Peyer's patch (tissue), 4 donors: ENCODE measurements around the gene TRAF3IP3. TPM values are rescaled to one million over a fixed set of nuclear protein-coding genes. Genes with fewer than 3 reads are reported as not detected.

Experiments used
- DNase-seq, 3 donors: peaks; one replicate each; pipeline ENCODE4 v3.0.0-alpha.2; 2017 to 2019
- H3K27ac ChIP-seq, 4 donors: fragments of 200-600 bp; sonication (generic); one replicate each; pipeline ENCODE4 v1.5.1; 2016 to 2019
- H3K27me3 ChIP-seq, 2 donors: fragments of 200-600 bp; sonication (generic); one replicate each; pipeline ENCODE4 v1.5.1; 2019
- H3K36me3 ChIP-seq, 3 donors: fragments of 200-600 bp; sonication (generic); one replicate each; pipeline ENCODE4 v1.5.1; 2016 to 2019
- H3K4me1 ChIP-seq, 4 donors: fragments of 200-600 bp; sonication (generic); one replicate each; pipeline ENCODE4 v1.5.1; 2016 to 2019
- H3K4me3 ChIP-seq, 4 donors: fragments of 200-600 bp; sonication (generic); 1 replicate in 3 of 4; 2 replicates in 1 of 4; pipeline ENCODE4 v1.5.1; 2016 to 2019; ENCODE audit warnings: mild to moderate bottlenecking in 1 of 4
- H3K9me3 ChIP-seq, 4 donors: fragments of 200-600 bp; sonication (generic); one replicate each; pipeline ENCODE4 v1.5.1; 2016 to 2019; ENCODE audit warnings: mild to moderate bottlenecking in 1 of 4
- POLR2A ChIP-seq, 2 donors: fragments of 450-650 bp; IDR thresholded peaks; one replicate each; pipeline ENCODE4 v1.5.1; 2017; ENCODE audit warnings: antibody characterized with exemption in 2 of 2, mild to moderate bottlenecking in 2 of 2, moderate library complexity in 2 of 2
- total RNA-seq, 4 donors: library from RNA; depleted of rRNA; stranded (reverse); fragments of >200 nt; gene quantifications; one replicate each; pipeline ENCODE4 v1.1.0, GENCODE V29; 2016
- TF ChIP-seq, protein P1 (sequence below), 6 experiments: fragments of 450-650 bp in 4 of 6; fragments of 200-600 bp in 2 of 6; sonication (generic) in 1 of 6; IDR thresholded peaks; one replicate each; pipeline ENCODE4 v1.5.1; 2017 to 2019; ENCODE audit warnings: antibody characterized with exemption in 6 of 6, mild to moderate bottlenecking in 3 of 6, moderate library complexity in 1 of 6

The TRAF3IP3 gene
- total RNA-seq, 4 donors from 2014 or later, result 7.4 to 102 (median 10.8) TPM

DNA sequence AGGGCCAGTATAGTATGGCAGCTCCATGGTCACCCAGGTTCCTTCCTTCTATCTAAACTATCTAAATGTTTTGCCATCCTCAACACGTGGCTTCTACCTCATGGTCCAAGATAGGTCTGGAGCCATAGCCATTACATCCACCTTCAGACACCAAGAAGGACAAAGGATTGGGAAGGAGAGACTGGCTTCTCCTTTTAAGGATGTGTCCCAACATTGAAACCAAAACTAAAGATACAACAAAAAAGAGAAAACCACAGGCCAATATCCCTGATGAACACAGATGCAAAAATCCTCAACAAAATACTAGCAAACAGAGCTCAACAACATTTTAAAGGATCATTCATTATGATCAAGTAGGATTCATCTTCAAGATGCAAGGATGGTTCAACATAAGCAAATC, 26.4 kb upstream of the TRAF3IP3 start:
- no peak overlapping the region for H3K27ac ChIP-seq
- no peaks in the 10 kb centered on the region for H3K9me3 ChIP-seq
- DNase-seq, result no peak
- TF ChIP-seq POLR2A (IDR thresholded peaks at IDR 0.05), result no peak
- TF ChIP-seq, protein P1, sequence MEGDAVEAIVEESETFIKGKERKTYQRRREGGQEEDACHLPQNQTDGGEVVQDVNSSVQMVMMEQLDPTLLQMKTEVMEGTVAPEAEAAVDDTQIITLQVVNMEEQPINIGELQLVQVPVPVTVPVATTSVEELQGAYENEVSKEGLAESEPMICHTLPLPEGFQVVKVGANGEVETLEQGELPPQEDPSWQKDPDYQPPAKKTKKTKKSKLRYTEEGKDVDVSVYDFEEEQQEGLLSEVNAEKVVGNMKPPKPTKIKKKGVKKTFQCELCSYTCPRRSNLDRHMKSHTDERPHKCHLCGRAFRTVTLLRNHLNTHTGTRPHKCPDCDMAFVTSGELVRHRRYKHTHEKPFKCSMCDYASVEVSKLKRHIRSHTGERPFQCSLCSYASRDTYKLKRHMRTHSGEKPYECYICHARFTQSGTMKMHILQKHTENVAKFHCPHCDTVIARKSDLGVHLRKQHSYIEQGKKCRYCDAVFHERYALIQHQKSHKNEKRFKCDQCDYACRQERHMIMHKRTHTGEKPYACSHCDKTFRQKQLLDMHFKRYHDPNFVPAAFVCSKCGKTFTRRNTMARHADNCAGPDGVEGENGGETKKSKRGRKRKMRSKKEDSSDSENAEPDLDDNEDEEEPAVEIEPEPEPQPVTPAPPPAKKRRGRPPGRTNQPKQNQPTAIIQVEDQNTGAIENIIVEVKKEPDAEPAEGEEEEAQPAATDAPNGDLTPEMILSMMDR (IDR thresholded peaks at IDR 0.05), result no peak
- H3K27me3 ChIP-seq, result no peaks in the 10 kb centered on the region
- no peaks in the 10 kb centered on the region for H3K4me1 ChIP-seq
- H3K36me3 ChIP-seq, result no peaks in the 10 kb centered on the region
- no peak overlapping the region for H3K4me3 ChIP-seq

DNA sequence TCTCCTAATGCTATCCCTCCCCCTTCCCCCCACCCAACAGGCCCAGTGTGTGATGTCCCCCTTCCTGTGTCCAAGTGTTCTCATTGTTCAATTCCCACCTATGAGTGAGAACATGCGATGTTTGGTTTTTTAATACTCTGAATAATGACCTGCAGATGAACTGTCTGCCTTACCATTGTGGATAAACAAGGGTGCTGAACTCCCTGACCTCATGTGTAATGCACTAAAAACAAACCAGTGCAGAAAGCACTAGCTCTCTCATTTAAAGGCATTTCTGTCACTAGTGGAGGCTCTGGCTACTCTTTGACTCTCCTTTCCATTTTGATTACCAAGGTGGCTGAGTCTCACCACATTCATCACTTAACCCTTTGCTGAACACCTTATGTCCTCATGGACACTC, 23.1 kb upstream of the TRAF3IP3 start:
- no peaks in the 10 kb centered on the region for H3K9me3 ChIP-seq
- no peaks in the 10 kb centered on the region for H3K4me1 ChIP-seq
- TF ChIP-seq, protein P1 (IDR thresholded peaks at IDR 0.05), result no peak
- TF ChIP-seq POLR2A (IDR thresholded peaks at IDR 0.05), result no peak

DNA sequence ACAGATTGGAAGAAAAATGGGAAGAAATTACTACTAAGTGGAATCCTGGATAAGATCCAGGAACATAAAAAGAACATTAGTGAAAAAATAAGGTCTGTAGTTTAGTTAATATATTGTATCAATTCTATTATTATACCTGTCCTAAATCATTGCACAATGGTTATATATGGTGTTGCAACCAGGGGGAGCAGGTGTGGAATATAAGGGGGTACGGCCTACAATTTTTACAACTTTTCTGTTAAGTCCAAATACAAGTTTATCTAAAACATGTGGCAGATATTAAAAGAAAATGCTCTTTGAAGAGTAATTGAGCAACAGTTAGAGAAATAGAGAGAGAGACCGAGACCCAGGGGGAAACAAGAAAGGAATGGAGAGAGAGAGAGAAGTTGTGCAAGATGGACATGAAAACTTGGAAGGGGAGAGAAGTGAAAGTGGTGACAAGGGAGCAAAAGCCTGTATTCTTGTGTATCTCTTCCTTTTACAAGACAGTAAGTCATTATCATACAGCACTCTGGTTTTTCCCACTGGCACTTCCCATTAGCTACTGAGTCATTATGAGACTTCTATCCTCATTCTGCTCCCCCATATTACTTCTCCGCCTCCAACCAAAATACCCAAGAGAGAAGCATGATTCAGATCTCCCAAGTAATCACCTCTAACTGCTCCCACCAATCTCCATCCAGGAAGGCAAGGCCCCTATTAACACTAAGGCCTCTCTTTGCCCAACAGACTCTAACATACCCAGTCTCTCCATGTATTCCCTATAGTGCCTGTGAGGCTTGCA, 22.3 kb upstream of the TRAF3IP3 start:
- no peak overlapping the region for H3K4me3 ChIP-seq
- no peak overlapping the region for H3K27ac ChIP-seq
- no peaks in the 10 kb centered on the region for H3K36me3 ChIP-seq
- H3K4me1 ChIP-seq, result no peaks in the 10 kb centered on the region
- no peaks in the 10 kb centered on the region for H3K9me3 ChIP-seq
- no peak for DNase-seq
- H3K27me3 ChIP-seq, result no peaks in the 10 kb centered on the region
- no peak for TF ChIP-seq POLR2A (IDR thresholded peaks at IDR 0.05)
- TF ChIP-seq, protein P1 (IDR thresholded peaks at IDR 0.05), result no peak

More for the DNA sequence above, 23.1 kb upstream of the TRAF3IP3 start:
- Histone ChIP-seq H3K27me3 (no peaks in the 10 kb centered on the region), H3K27ac (no peak overlapping the region), H3K36me3 (no peaks in the 10 kb centered on the region), H3K4me3 (no peak overlapping the region)
- no peak for DNase-seq

DNA sequence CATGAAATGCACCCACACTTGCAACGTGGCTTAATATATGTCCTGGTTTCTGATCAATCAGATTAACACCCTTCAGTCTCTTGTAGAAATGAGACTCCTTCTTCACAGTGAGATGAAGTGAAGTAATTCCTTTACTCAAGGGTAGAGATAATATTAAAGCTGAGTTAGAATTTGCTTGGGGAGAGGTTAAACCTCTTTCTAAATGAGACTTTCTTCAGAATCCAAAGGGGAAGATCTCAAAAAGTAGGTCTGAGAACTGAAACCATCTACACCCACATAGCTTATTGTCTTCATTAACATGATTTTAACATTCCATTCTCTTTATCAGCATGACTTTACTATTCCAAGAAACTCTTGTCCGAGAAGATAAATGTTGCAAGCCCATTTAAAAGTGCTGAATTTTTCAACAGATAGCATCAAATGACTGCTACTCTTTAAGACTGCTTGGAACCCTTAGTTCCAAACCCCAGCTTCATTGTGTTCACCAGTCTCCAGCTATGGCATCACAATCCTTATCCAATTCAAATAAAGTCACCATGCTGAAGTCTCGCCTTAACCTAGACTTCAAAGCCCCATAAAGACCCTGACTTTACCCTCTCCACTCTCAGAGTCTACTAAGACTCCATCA, 19.2 kb upstream of the TRAF3IP3 start:
- Histone ChIP-seq H3K9me3 (no peaks in the 10 kb centered on the region), H3K4me3 (no peak overlapping the region), H3K4me1 (no peaks in the 10 kb centered on the region), H3K27me3 (no peaks in the 10 kb centered on the region), H3K27ac (no peak overlapping the region), H3K36me3 (no peaks in the 10 kb centered on the region)
- TF ChIP-seq POLR2A (IDR thresholded peaks at IDR 0.05), result no peak
- TF ChIP-seq, protein P1 (IDR thresholded peaks at IDR 0.05), result no peak
- DNase-seq, result no peak

DNA sequence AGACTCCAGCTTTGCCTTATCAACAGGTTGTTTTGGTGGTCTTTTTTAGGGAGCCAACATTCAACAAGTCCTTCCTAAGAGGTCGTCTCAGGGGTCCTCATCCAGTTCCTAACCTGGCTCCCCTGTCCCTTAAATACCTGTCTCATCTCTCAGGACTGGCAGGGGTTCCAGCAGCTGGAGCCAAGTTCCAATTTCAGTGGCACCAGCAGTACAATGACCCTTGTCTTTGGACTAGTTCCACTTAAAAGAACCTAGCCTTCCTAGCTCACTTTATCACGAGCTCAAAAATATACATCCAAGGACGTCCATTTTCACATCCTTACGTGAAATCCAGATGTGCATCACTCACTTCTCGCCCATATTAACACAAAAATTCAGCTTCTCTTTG, 18.7 kb upstream of the TRAF3IP3 start:
- Histone ChIP-seq H3K36me3 (no peaks in the 10 kb centered on the region), H3K27me3 (no peaks in the 10 kb centered on the region), H3K27ac (no peak overlapping the region), H3K4me1 (no peaks in the 10 kb centered on the region), H3K9me3 (no peaks in the 10 kb centered on the region), H3K4me3 (no peak overlapping the region)
- no peak for DNase-seq
- TF ChIP-seq, protein P1 (IDR thresholded peaks at IDR 0.05), result no peak
- no peak for TF ChIP-seq POLR2A (IDR thresholded peaks at IDR 0.05)
